ENCODE measurements around the gene NACC2.

DNA sequence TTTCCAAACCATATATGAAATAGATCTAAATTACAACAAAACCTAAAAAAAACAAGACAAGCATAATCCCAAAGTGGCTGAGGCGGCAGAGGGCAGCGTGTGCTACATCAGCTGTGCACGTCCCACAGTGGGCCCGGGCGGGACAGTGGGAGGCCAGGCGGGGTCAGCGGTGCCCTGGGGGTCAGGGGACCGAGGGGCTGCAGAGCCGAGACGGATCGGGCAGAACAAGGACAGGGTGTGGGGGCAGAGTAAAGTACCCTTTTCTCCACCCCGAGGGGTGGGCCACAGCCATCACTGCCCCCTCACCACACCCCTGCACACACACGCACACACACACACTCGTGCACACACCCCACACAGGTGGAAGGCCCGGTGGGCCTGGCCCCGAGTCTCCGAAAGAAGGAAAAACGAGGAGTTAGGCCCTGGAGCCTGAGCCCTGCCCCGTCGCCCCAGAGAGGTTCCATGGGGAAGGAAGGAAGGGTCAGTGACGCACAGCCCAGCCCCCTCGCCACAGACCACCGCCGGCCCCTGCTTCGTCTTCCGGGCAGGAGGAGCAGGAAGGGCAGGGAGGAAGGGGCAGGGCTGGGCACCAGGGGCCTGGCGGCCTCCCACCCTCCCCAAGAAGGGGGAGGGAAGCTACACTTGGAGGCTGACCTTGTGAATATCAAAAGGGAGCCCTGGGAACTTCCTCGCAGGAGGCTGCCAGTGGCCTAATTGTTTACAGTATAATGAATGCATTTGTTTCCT lies 84.3 kb downstream of the NACC2 start:
- TF ChIP-seq POLR2A (IDR thresholded peaks at IDR 0.05; ENCODE audit: low read length) (no peak), GATA1 (IDR thresholded peaks at IDR 0.05; ENCODE audit: low read depth, low read length) (no peak)

All from erythroblast (primary cell).